ENCODE data around the gene GCNT4.
"Not testable (repeated sequence)": the region's sequence is repeated elsewhere in the genome, so short reads cannot be mapped to it uniquely, and the experiment has no call there.

Gene GCNT4, protein sequence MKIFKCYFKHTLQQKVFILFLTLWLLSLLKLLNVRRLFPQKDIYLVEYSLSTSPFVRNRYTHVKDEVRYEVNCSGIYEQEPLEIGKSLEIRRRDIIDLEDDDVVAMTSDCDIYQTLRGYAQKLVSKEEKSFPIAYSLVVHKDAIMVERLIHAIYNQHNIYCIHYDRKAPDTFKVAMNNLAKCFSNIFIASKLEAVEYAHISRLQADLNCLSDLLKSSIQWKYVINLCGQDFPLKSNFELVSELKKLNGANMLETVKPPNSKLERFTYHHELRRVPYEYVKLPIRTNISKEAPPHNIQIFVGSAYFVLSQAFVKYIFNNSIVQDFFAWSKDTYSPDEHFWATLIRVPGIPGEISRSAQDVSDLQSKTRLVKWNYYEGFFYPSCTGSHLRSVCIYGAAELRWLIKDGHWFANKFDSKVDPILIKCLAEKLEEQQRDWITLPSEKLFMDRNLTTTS

DNA sequence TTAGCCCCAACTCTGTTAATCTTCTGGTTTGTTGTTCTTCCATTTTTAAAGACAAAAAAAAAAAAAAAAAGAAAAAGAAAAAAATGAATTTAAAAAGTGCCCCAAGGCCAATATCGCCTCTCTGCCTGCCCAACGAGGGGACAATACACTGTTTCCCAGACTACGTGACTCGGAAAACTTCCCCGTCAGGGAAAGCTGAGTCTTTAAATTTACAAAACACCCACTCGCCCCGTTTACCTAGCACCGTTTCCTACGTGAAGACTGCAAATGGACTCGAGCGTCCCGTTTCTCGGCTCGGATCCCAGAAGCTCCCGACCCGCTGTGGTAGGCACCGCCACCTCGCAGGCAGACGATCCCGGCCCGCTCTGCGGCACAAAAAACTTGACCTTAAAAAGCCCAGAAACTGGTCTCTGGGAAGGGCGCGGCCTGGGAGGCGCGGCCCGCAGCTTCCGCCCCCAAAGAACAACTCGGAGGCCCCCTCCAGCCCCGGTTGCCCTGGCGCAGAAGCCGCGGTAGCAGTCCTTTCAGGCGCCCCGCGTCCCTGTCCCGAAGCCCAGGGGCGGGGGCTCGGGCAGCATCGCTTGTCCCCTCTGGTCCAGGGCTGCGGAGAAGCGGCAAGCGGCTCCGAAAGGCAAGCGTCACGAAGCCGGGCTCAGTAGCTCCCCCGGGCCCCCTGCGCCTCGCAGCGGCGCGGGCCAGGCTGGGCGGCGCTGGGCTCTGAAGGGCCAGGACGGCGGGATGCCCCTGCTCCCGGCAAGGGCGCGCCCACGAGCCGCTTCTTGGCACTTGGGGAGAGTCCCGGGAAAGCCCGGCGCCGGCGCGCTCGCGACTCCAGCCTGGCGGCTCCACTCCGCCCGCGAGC lies at the start of gene GCNT4:
TSS of gene GCNT4 (minus strand) at position 367 of the 862 bp plus-strand sequence. CDS start 22,521 bp downstream, outside the sequence.
- TF ChIP-seq, protein P1, sequence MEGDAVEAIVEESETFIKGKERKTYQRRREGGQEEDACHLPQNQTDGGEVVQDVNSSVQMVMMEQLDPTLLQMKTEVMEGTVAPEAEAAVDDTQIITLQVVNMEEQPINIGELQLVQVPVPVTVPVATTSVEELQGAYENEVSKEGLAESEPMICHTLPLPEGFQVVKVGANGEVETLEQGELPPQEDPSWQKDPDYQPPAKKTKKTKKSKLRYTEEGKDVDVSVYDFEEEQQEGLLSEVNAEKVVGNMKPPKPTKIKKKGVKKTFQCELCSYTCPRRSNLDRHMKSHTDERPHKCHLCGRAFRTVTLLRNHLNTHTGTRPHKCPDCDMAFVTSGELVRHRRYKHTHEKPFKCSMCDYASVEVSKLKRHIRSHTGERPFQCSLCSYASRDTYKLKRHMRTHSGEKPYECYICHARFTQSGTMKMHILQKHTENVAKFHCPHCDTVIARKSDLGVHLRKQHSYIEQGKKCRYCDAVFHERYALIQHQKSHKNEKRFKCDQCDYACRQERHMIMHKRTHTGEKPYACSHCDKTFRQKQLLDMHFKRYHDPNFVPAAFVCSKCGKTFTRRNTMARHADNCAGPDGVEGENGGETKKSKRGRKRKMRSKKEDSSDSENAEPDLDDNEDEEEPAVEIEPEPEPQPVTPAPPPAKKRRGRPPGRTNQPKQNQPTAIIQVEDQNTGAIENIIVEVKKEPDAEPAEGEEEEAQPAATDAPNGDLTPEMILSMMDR (IDR thresholded peaks at IDR 0.05; ENCODE audit: low read depth, low read length), result no peak
- no peak for DNase-seq (ENCODE audit: extremely low read depth, low read depth)

DNA sequence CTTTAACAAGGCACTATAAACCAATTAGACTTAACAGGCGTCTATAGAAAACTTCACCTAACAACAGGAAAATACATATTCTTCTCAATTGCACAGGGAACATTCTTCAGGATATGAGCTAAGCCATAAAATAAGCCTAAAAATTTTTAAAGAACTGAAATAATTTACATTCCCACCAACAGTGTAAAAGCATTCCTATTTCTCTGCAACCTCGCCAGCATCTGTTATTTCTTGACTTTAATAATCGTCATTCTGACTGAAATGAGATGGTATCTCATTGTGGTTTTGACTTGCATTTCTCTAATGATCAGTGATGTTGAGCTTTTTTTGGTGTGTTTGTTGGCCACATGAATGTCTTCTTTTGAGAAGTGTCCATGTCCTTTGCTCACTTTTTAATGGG lies 43.6 kb upstream of the GCNT4 start:
- not testable (repeated sequence) for DNase-seq (ENCODE audit: extremely low read depth, low read depth)

DNA sequence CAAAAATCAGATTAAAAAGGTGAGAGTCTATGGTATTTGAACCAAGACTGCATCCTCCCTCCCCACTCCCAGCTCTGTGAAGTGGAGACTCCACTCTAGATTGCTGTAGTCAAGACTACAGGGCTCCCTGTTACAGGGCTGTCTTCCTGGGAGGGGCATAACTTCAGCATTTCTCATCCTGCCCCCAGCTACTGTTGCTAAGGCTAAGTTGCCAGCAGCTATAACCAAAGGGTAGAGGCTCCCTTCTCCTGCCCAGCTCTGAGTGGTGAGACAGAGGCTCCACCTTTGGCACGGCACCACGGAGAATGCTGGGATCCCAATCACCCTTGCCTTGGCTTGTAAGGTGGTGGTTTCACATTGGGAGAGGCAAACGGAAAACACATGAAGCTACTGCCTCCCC lies 39.2 kb upstream of the GCNT4 start:
- TF ChIP-seq, protein P1 (IDR thresholded peaks at IDR 0.05; ENCODE audit: low read depth, low read length), result no peak
- no peak for DNase-seq (ENCODE audit: extremely low read depth, low read depth)

DNA sequence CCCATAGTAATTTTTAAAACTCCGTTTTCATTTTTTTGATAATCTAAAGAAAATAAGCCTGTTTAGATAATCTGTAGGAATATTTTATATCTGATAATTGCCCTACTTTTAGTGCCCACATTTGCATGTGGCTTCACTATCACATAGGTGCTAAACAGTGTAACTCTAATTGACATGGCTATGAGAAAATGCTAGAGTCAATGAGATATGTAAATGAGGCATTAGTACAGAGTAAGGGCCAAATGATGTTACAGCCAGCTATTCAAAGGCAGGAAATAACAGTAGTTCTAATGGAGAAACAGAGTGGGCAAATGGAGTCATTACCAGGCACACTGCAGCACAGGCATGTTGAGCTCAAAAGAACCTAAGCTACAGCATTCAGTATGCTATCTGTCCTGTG lies 37.3 kb upstream of the GCNT4 start:
- TF ChIP-seq, protein P1 (IDR thresholded peaks at IDR 0.05; ENCODE audit: low read depth, low read length), result no peak
- no peak for DNase-seq (ENCODE audit: extremely low read depth, low read depth)

DNA sequence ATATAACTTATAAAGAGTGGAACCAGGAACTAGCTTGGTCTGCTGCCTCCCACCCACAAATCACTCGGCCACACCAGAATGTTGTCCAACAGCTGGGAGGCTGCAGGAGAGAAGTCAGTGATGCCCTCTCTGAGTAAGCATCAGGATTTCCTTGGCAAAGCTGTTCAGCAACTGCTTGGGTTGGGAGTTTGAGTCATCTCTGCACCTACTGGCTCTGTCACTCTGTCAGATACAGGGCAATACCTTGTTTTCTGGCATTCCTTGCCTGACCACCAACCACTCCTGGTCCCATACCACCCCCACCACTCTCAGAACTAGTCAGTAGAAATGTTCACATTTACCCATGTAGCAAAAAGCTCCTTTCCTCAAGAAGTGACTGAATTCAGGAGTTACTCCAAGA lies 36.8 kb upstream of the GCNT4 start:
- TF ChIP-seq, protein P1 (IDR thresholded peaks at IDR 0.05; ENCODE audit: low read depth, low read length), result no peak
- DNase-seq (ENCODE audit: extremely low read depth, low read depth), result no peak

DNA sequence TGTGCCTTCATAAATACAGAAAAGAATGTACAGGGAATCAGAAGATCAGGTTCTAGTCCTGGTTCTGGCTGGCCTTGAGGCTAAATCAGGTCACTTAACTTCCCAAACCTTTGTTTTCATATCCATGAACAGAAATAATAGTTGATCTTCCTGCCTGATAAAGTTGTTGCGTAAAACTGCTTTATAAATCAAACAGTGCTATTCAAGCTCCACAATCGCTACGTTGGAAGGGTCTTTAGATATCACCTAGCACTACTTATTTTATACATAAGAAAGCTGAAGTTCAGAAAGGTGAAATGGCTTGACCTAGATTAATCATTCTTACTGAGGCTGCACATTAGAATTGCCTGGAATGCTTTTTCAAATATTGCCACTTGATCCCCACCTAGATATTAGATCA lies 36.3 kb upstream of the GCNT4 start:
- TF ChIP-seq, protein P1 (IDR thresholded peaks at IDR 0.05; ENCODE audit: low read depth, low read length), result no peak
- no peak for DNase-seq (ENCODE audit: extremely low read depth, low read depth)

DNA sequence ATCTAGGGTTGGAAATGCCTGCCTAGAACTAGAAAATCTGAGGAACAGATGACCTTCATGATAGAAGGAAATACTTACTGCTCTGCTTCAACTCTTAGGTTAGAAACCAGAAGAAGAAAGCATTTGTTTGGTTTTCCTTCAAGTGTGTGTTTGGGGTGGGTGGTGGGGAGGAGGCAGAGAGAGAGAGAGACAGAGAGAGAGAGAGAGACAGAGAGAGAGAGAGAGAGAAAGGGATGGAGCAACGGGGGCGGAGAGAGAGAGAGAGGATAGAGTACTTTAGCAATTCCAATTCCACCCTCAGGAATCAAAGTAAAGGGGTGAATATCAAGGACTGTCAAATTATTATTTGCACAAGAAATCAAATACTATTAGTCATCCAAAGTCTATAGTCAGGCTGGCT lies 29.2 kb upstream of the GCNT4 start:
- DNase-seq (ENCODE audit: extremely low read depth, low read depth), result no peak
- TF ChIP-seq, protein P1 (IDR thresholded peaks at IDR 0.05; ENCODE audit: low read depth, low read length), result no peak

DNA sequence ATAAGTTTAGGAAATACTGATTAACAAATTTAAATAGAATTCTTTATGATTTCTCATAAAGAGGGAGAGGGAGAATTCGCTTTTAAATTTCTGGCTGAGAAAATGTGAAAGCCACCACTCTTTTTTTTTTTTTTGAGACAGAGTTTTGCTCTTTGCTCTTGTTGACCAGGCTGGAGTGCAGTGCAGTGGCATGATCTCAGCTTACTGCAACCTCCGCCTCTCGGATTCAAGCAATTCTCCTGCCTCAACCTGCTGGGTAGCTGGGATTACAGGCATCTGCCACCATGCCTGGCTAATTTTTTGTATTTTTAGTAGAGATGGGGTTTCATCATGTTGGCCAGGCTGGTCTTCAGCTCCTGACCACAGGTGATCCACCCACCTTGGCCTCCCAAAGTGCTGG lies 27.0 kb upstream of the GCNT4 start:
- not testable (repeated sequence) for DNase-seq (ENCODE audit: extremely low read depth, low read depth)

All from AG09319 (cell line).